ENCODE measurements around the gene CRTC2.

DNA sequence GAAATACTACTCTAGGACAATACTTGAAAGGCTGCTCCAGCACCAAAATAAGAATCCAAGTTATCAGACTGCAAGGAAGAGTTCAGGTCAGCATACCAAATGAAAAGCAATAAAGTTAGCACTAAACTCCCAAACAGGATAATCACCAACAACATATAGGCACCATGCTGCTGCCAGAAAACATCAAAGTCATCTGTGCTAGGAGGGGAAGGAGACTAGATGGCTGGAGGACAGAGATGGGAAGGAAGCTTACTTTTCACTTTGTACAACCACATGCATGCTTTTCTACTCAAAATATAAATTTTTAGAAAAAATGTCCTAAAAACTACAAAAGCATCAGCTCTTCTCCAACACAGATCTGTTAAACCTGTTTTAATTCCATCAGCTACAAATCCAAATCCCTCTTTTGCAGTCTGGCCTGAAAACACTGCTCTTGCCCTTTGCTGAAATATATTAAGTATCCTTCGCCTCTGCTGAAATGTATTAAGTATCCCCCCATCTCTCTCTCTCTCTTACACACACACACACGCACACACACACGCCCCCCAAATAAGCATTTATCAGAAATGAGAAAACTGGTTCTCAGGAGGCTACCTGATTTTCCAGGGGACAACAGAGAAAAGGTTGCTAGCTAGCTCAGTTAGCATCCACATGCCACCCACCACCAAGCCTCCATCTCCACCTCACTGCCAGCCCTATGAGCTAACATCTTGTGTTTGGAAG is 37.2 kb downstream of the CRTC2 start:
- TF ChIP-seq, protein P1, sequence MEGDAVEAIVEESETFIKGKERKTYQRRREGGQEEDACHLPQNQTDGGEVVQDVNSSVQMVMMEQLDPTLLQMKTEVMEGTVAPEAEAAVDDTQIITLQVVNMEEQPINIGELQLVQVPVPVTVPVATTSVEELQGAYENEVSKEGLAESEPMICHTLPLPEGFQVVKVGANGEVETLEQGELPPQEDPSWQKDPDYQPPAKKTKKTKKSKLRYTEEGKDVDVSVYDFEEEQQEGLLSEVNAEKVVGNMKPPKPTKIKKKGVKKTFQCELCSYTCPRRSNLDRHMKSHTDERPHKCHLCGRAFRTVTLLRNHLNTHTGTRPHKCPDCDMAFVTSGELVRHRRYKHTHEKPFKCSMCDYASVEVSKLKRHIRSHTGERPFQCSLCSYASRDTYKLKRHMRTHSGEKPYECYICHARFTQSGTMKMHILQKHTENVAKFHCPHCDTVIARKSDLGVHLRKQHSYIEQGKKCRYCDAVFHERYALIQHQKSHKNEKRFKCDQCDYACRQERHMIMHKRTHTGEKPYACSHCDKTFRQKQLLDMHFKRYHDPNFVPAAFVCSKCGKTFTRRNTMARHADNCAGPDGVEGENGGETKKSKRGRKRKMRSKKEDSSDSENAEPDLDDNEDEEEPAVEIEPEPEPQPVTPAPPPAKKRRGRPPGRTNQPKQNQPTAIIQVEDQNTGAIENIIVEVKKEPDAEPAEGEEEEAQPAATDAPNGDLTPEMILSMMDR (IDR thresholded peaks at IDR 0.05; ENCODE audit: insufficient read depth, low read length) = no peak
- TF ChIP-seq, protein P2, sequence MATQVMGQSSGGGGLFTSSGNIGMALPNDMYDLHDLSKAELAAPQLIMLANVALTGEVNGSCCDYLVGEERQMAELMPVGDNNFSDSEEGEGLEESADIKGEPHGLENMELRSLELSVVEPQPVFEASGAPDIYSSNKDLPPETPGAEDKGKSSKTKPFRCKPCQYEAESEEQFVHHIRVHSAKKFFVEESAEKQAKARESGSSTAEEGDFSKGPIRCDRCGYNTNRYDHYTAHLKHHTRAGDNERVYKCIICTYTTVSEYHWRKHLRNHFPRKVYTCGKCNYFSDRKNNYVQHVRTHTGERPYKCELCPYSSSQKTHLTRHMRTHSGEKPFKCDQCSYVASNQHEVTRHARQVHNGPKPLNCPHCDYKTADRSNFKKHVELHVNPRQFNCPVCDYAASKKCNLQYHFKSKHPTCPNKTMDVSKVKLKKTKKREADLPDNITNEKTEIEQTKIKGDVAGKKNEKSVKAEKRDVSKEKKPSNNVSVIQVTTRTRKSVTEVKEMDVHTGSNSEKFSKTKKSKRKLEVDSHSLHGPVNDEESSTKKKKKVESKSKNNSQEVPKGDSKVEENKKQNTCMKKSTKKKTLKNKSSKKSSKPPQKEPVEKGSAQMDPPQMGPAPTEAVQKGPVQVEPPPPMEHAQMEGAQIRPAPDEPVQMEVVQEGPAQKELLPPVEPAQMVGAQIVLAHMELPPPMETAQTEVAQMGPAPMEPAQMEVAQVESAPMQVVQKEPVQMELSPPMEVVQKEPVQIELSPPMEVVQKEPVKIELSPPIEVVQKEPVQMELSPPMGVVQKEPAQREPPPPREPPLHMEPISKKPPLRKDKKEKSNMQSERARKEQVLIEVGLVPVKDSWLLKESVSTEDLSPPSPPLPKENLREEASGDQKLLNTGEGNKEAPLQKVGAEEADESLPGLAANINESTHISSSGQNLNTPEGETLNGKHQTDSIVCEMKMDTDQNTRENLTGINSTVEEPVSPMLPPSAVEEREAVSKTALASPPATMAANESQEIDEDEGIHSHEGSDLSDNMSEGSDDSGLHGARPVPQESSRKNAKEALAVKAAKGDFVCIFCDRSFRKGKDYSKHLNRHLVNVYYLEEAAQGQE (IDR thresholded peaks at IDR 0.05; ENCODE audit: insufficient replicate concordance, low read depth) = no peak
- TF ChIP-seq POLR2AphosphoS5 (IDR thresholded peaks at IDR 0.05; ENCODE audit: low read depth) (no peak), SPI1 (IDR thresholded peaks at IDR 0.05; ENCODE audit: borderline replicate concordance, low read depth) (no peak), GABPA (IDR thresholded peaks at IDR 0.05; ENCODE audit: low read depth) (no peak)
